Neuronal stem cell (in vitro differentiated cells): ENCODE measurements around the gene HES2.
"Not testable (repeated sequence)": the region's sequence is repeated elsewhere in the genome, so short reads cannot be mapped to it uniquely, and the experiment has no call there.

ENCODE experiments used
- DNase-seq: peaks from one replicate; pipeline ENCODE4 v3.0.0-alpha.2; 2013; ENCODE audit warnings: low spot score
- H2AFZ ChIP-seq: one replicate; pipeline ENCODE4 v1.6.1; 2013; ENCODE audit warnings: mild to moderate bottlenecking, low read length, inconsistent platforms
- H2AK5ac ChIP-seq: 2 replicates; pipeline ENCODE4 v1.6.1; 2013; ENCODE audit warnings: low read depth, mild to moderate bottlenecking, inconsistent platforms, low read length, moderate library complexity, mixed read lengths
- H2BK120ac ChIP-seq: 2 replicates; pipeline ENCODE4 v1.6.1; 2013; ENCODE audit warnings: low read depth, mild to moderate bottlenecking, inconsistent platforms, low read length, moderate library complexity, mixed read lengths
- H2BK12ac ChIP-seq: one replicate; pipeline ENCODE4 v1.6.1; 2013; ENCODE audit warnings: low read length, inconsistent platforms
- H2BK15ac ChIP-seq: 2 replicates; pipeline ENCODE4 v1.6.1; 2013; ENCODE audit warnings: mild to moderate bottlenecking, low read length, inconsistent platforms, mixed read lengths
- H2BK5ac ChIP-seq: one replicate; pipeline ENCODE4 v1.6.1; 2013; ENCODE audit warnings: inconsistent platforms, mild to moderate bottlenecking, low read length, moderate library complexity
- H3K14ac ChIP-seq: one replicate; pipeline ENCODE4 v1.6.1; 2013; ENCODE audit warnings: low read length, inconsistent platforms
- H3K18ac ChIP-seq: 2 replicates; pipeline ENCODE4 v1.6.1; 2013; ENCODE audit warnings: low read length, inconsistent platforms
- H3K23ac ChIP-seq: 2 replicates; pipeline ENCODE4 v1.6.1; 2013; ENCODE audit warnings: low read depth, mild to moderate bottlenecking, mixed read lengths, low read length, inconsistent platforms; ENCODE audit not compliant: poor library complexity
- H3K27ac ChIP-seq: replicated peaks from 3 replicates; pipeline ENCODE4 v1.5.1; 2013; ENCODE audit warnings: low read length, inconsistent platforms
- H3K27me3 ChIP-seq, 3 experiments: 2 replicates each; pipeline ENCODE4 v1.6.1; 2013; ENCODE audit warnings: low read length in 3 of 3, mild to moderate bottlenecking in 2 of 3, inconsistent platforms in 1 of 3, low read depth in 1 of 3, mixed read lengths in 1 of 3, moderate library complexity in 1 of 3; ENCODE audit not compliant: control insufficient read depth in 3 of 3, insufficient read depth in 3 of 3
- H3K36me3 ChIP-seq, 2 donors: replicated peaks in 1 of 2; 2 replicates each; pipeline ENCODE4 v1.6.1; 2013; ENCODE audit warnings: low read length in 2 of 2; ENCODE audit not compliant: control insufficient read depth in 2 of 2, insufficient read depth in 2 of 2
- H3K4ac ChIP-seq: 2 replicates; pipeline ENCODE4 v1.6.1; 2013; ENCODE audit warnings: inconsistent platforms, mild to moderate bottlenecking, low read length, moderate library complexity
- H3K4me1 ChIP-seq, 2 donors: 1 replicate in 1 of 2; 2 replicates in 1 of 2; pipeline ENCODE4 v1.6.1; 2013; ENCODE audit warnings: low read length in 2 of 2, low read depth in 1 of 2; ENCODE audit not compliant: control insufficient read depth in 2 of 2, insufficient read depth in 1 of 2
- H3K4me2 ChIP-seq: one replicate; pipeline ENCODE4 v1.6.1; 2013; ENCODE audit warnings: mild to moderate bottlenecking, low read length, inconsistent platforms; ENCODE audit not compliant: insufficient read depth, poor library complexity, severe bottlenecking
- H3K4me3 ChIP-seq, 2 donors: 2 replicates each; pipeline ENCODE4 v1.5.1; 2013; ENCODE audit warnings: low read length in 2 of 2, mild to moderate bottlenecking in 2 of 2, inconsistent platforms in 1 of 2, moderate library complexity in 1 of 2
- H3K79me1 ChIP-seq: one replicate; pipeline ENCODE4 v1.6.1; 2013; ENCODE audit warnings: low read depth, mild to moderate bottlenecking, inconsistent platforms, low read length, moderate library complexity
- H3K9ac ChIP-seq: one replicate; pipeline ENCODE4 v1.6.1; 2013; ENCODE audit warnings: mild to moderate bottlenecking, low read depth, low read length, inconsistent platforms; ENCODE audit not compliant: poor library complexity
- H3K9me3 ChIP-seq, 2 donors: replicated peaks in 1 of 2; 2 replicates each; pipeline versions ENCODE3 to v1.6.1; 2013; ENCODE audit warnings: low read length in 2 of 2, mild to moderate bottlenecking in 2 of 2, inconsistent platforms in 1 of 2, low read depth in 1 of 2, mixed read lengths in 1 of 2, moderate library complexity in 1 of 2; ENCODE audit not compliant: control insufficient read depth in 2 of 2, insufficient read depth in 1 of 2
- H4K8ac ChIP-seq: one replicate; pipeline ENCODE4 v1.6.1; 2013; ENCODE audit warnings: low read depth, mild to moderate bottlenecking, inconsistent platforms, low read length, moderate library complexity
- H4K91ac ChIP-seq: one replicate; pipeline ENCODE4 v1.6.1; 2013; ENCODE audit warnings: low read length, low read depth, mild to moderate bottlenecking, inconsistent platforms; ENCODE audit not compliant: poor library complexity
- WGBS, 2 donors: extraction: QIAGEN DNeasy Blood & Tissue Kit; methylation state at CpG; one replicate each; pipeline ENCODE4 v1.1.7; 2013; ENCODE audit warnings: missing lambda C conversion rate in 2 of 2, mixed read lengths in 1 of 2; ENCODE audit not compliant: insufficient read length in 2 of 2, insufficient replicate concordance in 1 of 2; ENCODE audit errors: extremely low coverage in 2 of 2; 5-methylcytosine and 5-hydroxymethylcytosine counted together

HES2 gene

GRCh38 chr1:6459850-6460265 lies 40.1 kb upstream of the HES2 start:
- no peak overlapping the region for H3K14ac ChIP-seq
- H3K23ac ChIP-seq: peak overlapping the region; percentile 89
- H3K27ac ChIP-seq: no peak overlapping the region
- H2BK15ac ChIP-seq: peak overlapping the region; percentile 64
- H2AK5ac ChIP-seq: peak overlapping the region; percentile 81
- H2BK5ac ChIP-seq: peak overlapping the region; percentile 53
- H3K4ac ChIP-seq: no peak overlapping the region
- H2BK120ac ChIP-seq: no peak overlapping the region
- peaks cover 5% of the 10 kb centered on the region for H3K79me1 ChIP-seq
- H3K18ac ChIP-seq: peak overlapping the region; percentile 83
- H3K9ac ChIP-seq: peak overlapping the region; percentile 21
- WGBS, 2 donors: no CpG with 5 or more reads among the region's 18 CpGs
- no peak overlapping the region for H4K8ac ChIP-seq
- peaks cover 0 to 10% (median 0%) of the 10 kb centered on the region in 3 experiments for H3K27me3 ChIP-seq
- peaks cover 10 to 28% of the 10 kb centered on the region in 2 donors for H3K36me3 ChIP-seq
- no peak overlapping the region for H3K4me2 ChIP-seq
- no peak for DNase-seq
- H3K4me1 ChIP-seq: no peaks in the 10 kb centered on the region
- H3K4me3 ChIP-seq: no peak overlapping the region
- no peak overlapping the region for H4K91ac ChIP-seq
- H2AFZ ChIP-seq: peak overlapping the region; percentile 6
- peaks cover 0 to 3% of the 10 kb centered on the region in 2 donors for H3K9me3 ChIP-seq
- no peak overlapping the region for H2BK12ac ChIP-seq

GRCh38 chr1:6456800-6457466 lies 37.2 kb upstream of the HES2 start:
- Histone ChIP-seq H3K27ac (no peak overlapping the region), H2AFZ (no peak overlapping the region), H3K4ac (no peak overlapping the region), H2BK120ac (no peak overlapping the region), H2BK5ac (no peak overlapping the region), H4K8ac (no peak overlapping the region), H3K18ac (peak overlapping the region; percentile 57), H3K79me1 (peaks cover 7% of the 10 kb centered on the region), H3K4me2 (no peak overlapping the region), H4K91ac (no peak overlapping the region), H3K36me3 (peaks cover 0 to 9% of the 10 kb centered on the region in 2 donors), H3K14ac (peak overlapping the region; percentile 6), H3K4me3 (peak overlapping the region in 1 of 2 donors; percentile 47), H3K9me3 (peaks cover 0 to under 1% of the 10 kb centered on the region in 2 donors), H3K4me1 (peaks cover 0 to 3% of the 10 kb centered on the region in 2 donors), H3K23ac (no peak overlapping the region), H3K27me3 (peaks cover 0 to 21% (median 0%) of the 10 kb centered on the region in 3 experiments), H2BK15ac (peak overlapping the region; percentile 38), H2BK12ac (no peak overlapping the region), H3K9ac (no peak overlapping the region), H2AK5ac (peak overlapping the region; percentile 5)
- WGBS, 2 donors: no CpG with 5 or more reads among the region's 11 CpGs
- no peak for DNase-seq

GRCh38 chr1:6455752-6456520 lies 36.2 kb upstream of the HES2 start:
- not testable (repeated sequence) for H3K79me1 ChIP-seq, H4K8ac ChIP-seq, H3K4me1 ChIP-seq, H3K14ac ChIP-seq, H2AFZ ChIP-seq, H3K4me3 ChIP-seq, H3K4me2 ChIP-seq, H3K9ac ChIP-seq, H3K27ac ChIP-seq, H2BK12ac ChIP-seq, H3K9me3 ChIP-seq, H2BK5ac ChIP-seq, H3K4ac ChIP-seq, H3K36me3 ChIP-seq, H4K91ac ChIP-seq, DNase-seq
- H3K23ac ChIP-seq: peak overlapping the region; percentile 80
- H2BK15ac ChIP-seq: peak overlapping the region; percentile 43
- peaks cover 0 to 21% (median 2%) of the 10 kb centered on the region in 3 experiments for H3K27me3 ChIP-seq
- H3K18ac ChIP-seq: peak overlapping the region; percentile 70
- no CpG with 5 or more reads among the region's 58 CpGs for WGBS, 2 donors
- H2AK5ac ChIP-seq: peak overlapping the region; percentile 61
- H2BK120ac ChIP-seq: peak overlapping the region; percentile 61
